HCT116 (cell line): ENCODE data around the gene VMAC. TPM values are rescaled to one million over a fixed set of nuclear protein-coding genes. Genes with fewer than 3 reads are reported as not detected.

Source experiments
- ATAC-seq: fragments of 200-7000 bp; cut with Tn5 transposase; 2 replicates; pipeline ENCODE4 v1.9.1; 2020; ENCODE audit warnings: mild to moderate bottlenecking, moderate library complexity
- BruUV-seq: library from RNA; stranded (reverse); fragments of 400-500 nt; replicated peaks from 2 replicates; lab custom pipeline; 2021; lab: Mats Ljungman, UMichigan
- CTCF ChIA-PET: fragments of 300-600 bp; sonication (Branson Sonifier 250); formaldehyde crosslinking; loops from one replicate; lab custom pipeline; 2021; ENCODE audit warnings: antibody characterized with exemption; lab: Charles Lee
- POLR2A ChIA-PET: fragments of 300-600, 350-600 bp; sonication (Branson Sonifier 250); formaldehyde crosslinking; loops from one replicate; lab custom pipeline; 2021; ENCODE audit warnings: antibody characterized with exemption; lab: Charles Lee
- RAD21 ChIA-PET, 2 experiments: fragments of 300-600 bp; sonication (Branson Sonifier 250); formaldehyde crosslinking; loops; one replicate each; lab custom pipeline; 2023; ENCODE audit warnings: low total read pairs in 2 of 2; ENCODE audit not compliant: uncharacterized antibody in 2 of 2, unreplicated experiment in 2 of 2, low non-redundant PET in 1 of 2; lab: Charles Lee
- DNase-seq: peaks from one replicate; pipeline ENCODE4 v3.0.0-alpha.2; 2010; ENCODE audit warnings: low read depth, low spot score
- H2AFZ ChIP-seq: fragments of 200-600 bp; shearing (Covaris generic), sonication (generic); 2 replicates; pipeline ENCODE4 v1.6.1; 2017; ENCODE audit warnings: low read depth, mixed run types, mixed read lengths, antibody characterized with exemption, low read length; ENCODE audit not compliant: poor library complexity, severe bottlenecking
- H3K27ac ChIP-seq: 2 replicates; pipeline ENCODE4 v1.5.1; 2012; ENCODE audit warnings: low read depth, low read length
- H3K27me3 ChIP-seq: fragments of 200-600 bp; sonication (generic); 2 replicates; pipeline ENCODE4 v1.6.1; 2016; ENCODE audit warnings: mixed run types, low read length, mixed read lengths; ENCODE audit not compliant: insufficient read depth
- H3K36me3 ChIP-seq, 2 experiments: fragments of 200-500 bp in 1 of 2; fragments of 200-600 bp in 1 of 2; sonication (Bioruptor generic) in 1 of 2; sonication (generic) in 1 of 2; 2 replicates each; pipeline versions ENCODE4 v1.5.1 to v1.6.1; 2014 to 2016; ENCODE audit warnings: low read length in 2 of 2, inconsistent platforms in 1 of 2, mixed read lengths in 1 of 2, mixed run types in 1 of 2; ENCODE audit not compliant: insufficient read depth in 2 of 2, control insufficient read depth in 1 of 2
- H3K4me1 ChIP-seq, 2 experiments: fragments of 200-600 bp in 1 of 2; sonication (generic) in 1 of 2; 2 replicates each; pipeline versions ENCODE4 v1.5.1 to v1.6.1; 2012 to 2017; ENCODE audit warnings: low read length in 2 of 2, inconsistent platforms in 1 of 2, mild to moderate bottlenecking in 1 of 2, mixed read lengths in 1 of 2, mixed run types in 1 of 2, moderate library complexity in 1 of 2; ENCODE audit not compliant: insufficient read depth in 2 of 2, control insufficient read depth in 1 of 2
- H3K4me2 ChIP-seq: fragments of 200-600 bp; sonication (generic); 2 replicates; pipeline ENCODE4 v1.6.1; 2017; ENCODE audit warnings: mixed run types, low read length, mixed read lengths
- H3K4me3 ChIP-seq, 2 experiments: fragments of 200-600 bp in 1 of 2; sonication (generic) in 1 of 2; replicated peaks in 1 of 2; 2 replicates each; pipeline ENCODE4 v1.5.1; 2011 to 2016; ENCODE audit warnings: low read length in 2 of 2, control low read depth in 1 of 2, low read depth in 1 of 2, mild to moderate bottlenecking in 1 of 2, mixed read lengths in 1 of 2, mixed run types in 1 of 2
- H3K79me2 ChIP-seq: fragments of 200-600 bp; sonication (generic); 2 replicates; pipeline ENCODE4 v1.6.1; 2017; ENCODE audit warnings: mild to moderate bottlenecking, mixed run types, low read length, moderate library complexity, mixed read lengths; ENCODE audit not compliant: insufficient read depth
- H3K9ac ChIP-seq: fragments of 200-600 bp; sonication (generic); 2 replicates; pipeline ENCODE4 v1.6.1; 2016; ENCODE audit warnings: low read length, mixed read lengths
- H3K9me2 ChIP-seq: fragments of 200-600 bp; sonication (generic), shearing (Covaris generic); 2 replicates; pipeline ENCODE4 v1.6.1; 2017; ENCODE audit warnings: mixed run types, mild to moderate bottlenecking, moderate library complexity; ENCODE audit not compliant: insufficient read depth
- H3K9me3 ChIP-seq, 2 experiments: fragments of 200-500 bp in 1 of 2; fragments of 200-600 bp in 1 of 2; sonication (Bioruptor generic) in 1 of 2; sonication (generic) in 1 of 2; 2 replicates each; pipeline ENCODE4 v1.6.1; 2014 to 2017; ENCODE audit warnings: low read length in 2 of 2, mixed read lengths in 2 of 2, inconsistent platforms in 1 of 2, low read depth in 1 of 2, mild to moderate bottlenecking in 1 of 2, mixed run types in 1 of 2, moderate library complexity in 1 of 2; ENCODE audit not compliant: control insufficient read depth in 1 of 2, insufficient read depth in 1 of 2
- H4K20me1 ChIP-seq: fragments of 200-600 bp; sonication (generic), shearing (Covaris generic); 2 replicates; pipeline ENCODE4 v1.6.1; 2017; ENCODE audit warnings: mixed run types, mild to moderate bottlenecking, moderate library complexity; ENCODE audit not compliant: insufficient read depth
- CBX3 ChIP-seq: IDR thresholded peaks from 2 replicates; pipeline ENCODE4 v1.6.1; 2012; ENCODE audit warnings: low read depth
- CEBPB ChIP-seq: IDR thresholded peaks from 2 replicates; pipeline ENCODE4 v1.6.1; 2012; ENCODE audit warnings: low read depth
- EZH2phosphoT487 ChIP-seq: fragments of 200-600 bp; IDR thresholded peaks from 2 replicates; pipeline ENCODE4 v1.6.1; 2018; ENCODE audit warnings: antibody characterized with exemption, borderline replicate concordance
- FOSL1 ChIP-seq: IDR thresholded peaks from 2 replicates; pipeline ENCODE4 v1.6.1; 2012; ENCODE audit warnings: low read depth
- JUND ChIP-seq: IDR thresholded peaks from 2 replicates; pipeline ENCODE4 v1.6.1; 2012
- POLR2AphosphoS5 ChIP-seq: IDR thresholded peaks from 2 replicates; pipeline ENCODE4 v1.6.1; 2011; ENCODE audit warnings: mild to moderate bottlenecking, low read depth, low read length, moderate library complexity
- REST ChIP-seq: IDR thresholded peaks from 2 replicates; pipeline ENCODE4 v1.6.1; 2012; ENCODE audit warnings: low read depth
- SP1 ChIP-seq: IDR thresholded peaks from 2 replicates; pipeline ENCODE4 v1.6.1; 2012; ENCODE audit warnings: low read depth
- ZBTB33 ChIP-seq: IDR thresholded peaks from 2 replicates; pipeline ENCODE4 v1.6.1; 2011; ENCODE audit warnings: mild to moderate bottlenecking, low read length, moderate library complexity; ENCODE audit not compliant: insufficient replicate concordance; ENCODE audit errors: extremely low read depth
- ZNF274 ChIP-seq: fragments of 200-500 bp; sonication (Bioruptor generic); IDR thresholded peaks from 2 replicates; pipeline ENCODE4 v1.6.1; 2014; ENCODE audit warnings: mild to moderate bottlenecking, low read depth, low read length, inconsistent platforms
- intact Hi-C: fragments of 100-400 bp; cut with micrococcal nuclease; formaldehyde crosslinking; loops from 2 replicates; pipeline ENCODE4 v1.10.0; 2022
- total RNA-seq: library from RNA; stranded (reverse); gene quantifications from one replicate; pipeline ENCODE4 v1.2.1, GENCODE V29; 2021; ENCODE audit not compliant: unreplicated experiment
- TF ChIP-seq, protein P1 (sequence below): IDR thresholded peaks from 2 replicates; pipeline ENCODE4 v1.6.1; 2012
- TF ChIP-seq, protein P2 (sequence below): IDR thresholded peaks from 2 replicates; pipeline ENCODE4 v1.6.1; 2012

The VMAC gene
- total RNA-seq, 1 experiment from 2014 or later = 2.1 TPM

- ATAC-seq = no peak
- Histone ChIP-seq H3K4me2 (peak overlapping the region; percentile 88), H4K20me1 (no peaks in the 10 kb centered on the region), H3K27me3 (no peaks in the 10 kb centered on the region), H3K36me3 (peaks cover 0 to 5% of the 10 kb centered on the region in 2 experiments; a peak in 3 of 4 replicates), H3K9me3 (no peaks in the 10 kb centered on the region), H3K4me1 (peaks cover 9 to 24% of the 10 kb centered on the region in 2 experiments; a peak in 3 of 4 replicates), H3K4me3 (peak overlapping the region; percentile 100), H3K9me2 (no peaks in the 10 kb centered on the region), H3K9ac (peak overlapping the region; percentile 100), H2AFZ (no peak overlapping the region), H3K27ac (peak overlapping the region; percentile 94), H3K79me2 (peaks cover 48% of the 10 kb centered on the region)
- POLR2A ChIA-PET = interaction anchor here (1.4 to 2.0 kb wide), 4 partner anchors 12 to 183 kb away, joined by 5 to 34 read pairs (median 8); partner anchors contain the start of genes CATSPERD, DUS3L and LONP1
- intact Hi-C loops = no loop called here
- no peak for DNase-seq
- TSS peak; percentile 77 for BruUV-seq
- CTCF ChIA-PET = interaction anchor here (1.2 to 2.3 kb wide), 3 partner anchors 75 to 99 kb away, joined by 5 to 37 read pairs (median 7); partner anchors contain the start of genes NRTN and RANBP3
- TF ChIP-seq JUND (no peak), ZNF274 (no peak), ZBTB33 (no peak), FOSL1 (no peak), SP1 (no peak), EZH2phosphoT487 (no peak), REST (no peak), CEBPB (no peak), POLR2AphosphoS5 (no peak), CBX3 (no peak)
- TF ChIP-seq, protein P1, sequence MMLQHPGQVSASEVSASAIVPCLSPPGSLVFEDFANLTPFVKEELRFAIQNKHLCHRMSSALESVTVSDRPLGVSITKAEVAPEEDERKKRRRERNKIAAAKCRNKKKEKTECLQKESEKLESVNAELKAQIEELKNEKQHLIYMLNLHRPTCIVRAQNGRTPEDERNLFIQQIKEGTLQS = no peak
- TF ChIP-seq, protein P2, sequence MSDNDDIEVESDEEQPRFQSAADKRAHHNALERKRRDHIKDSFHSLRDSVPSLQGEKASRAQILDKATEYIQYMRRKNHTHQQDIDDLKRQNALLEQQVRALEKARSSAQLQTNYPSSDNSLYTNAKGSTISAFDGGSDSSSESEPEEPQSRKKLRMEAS = no peak
- RAD21 ChIA-PET = interaction anchor here in 1 of 2 experiments (1.8 kb wide), 1 partner anchor 99 kb away, joined by 6 read pairs; the partner anchor contains the start of gene NRTN
Observed at GRCh38 chr19:5903056-5903623, 1.5 kb upstream of the VMAC start.
